NCI-H510A treated with DMSO at 0.1 percent for 48 hours (cell line): ENCODE measurements around the gene CDC42BPG.

Experiments
- DNase-seq: peaks from one replicate; lab custom pipeline; 2025; lab: John Stamatoyannopoulos, UW

CDC42BPG gene

DNA sequence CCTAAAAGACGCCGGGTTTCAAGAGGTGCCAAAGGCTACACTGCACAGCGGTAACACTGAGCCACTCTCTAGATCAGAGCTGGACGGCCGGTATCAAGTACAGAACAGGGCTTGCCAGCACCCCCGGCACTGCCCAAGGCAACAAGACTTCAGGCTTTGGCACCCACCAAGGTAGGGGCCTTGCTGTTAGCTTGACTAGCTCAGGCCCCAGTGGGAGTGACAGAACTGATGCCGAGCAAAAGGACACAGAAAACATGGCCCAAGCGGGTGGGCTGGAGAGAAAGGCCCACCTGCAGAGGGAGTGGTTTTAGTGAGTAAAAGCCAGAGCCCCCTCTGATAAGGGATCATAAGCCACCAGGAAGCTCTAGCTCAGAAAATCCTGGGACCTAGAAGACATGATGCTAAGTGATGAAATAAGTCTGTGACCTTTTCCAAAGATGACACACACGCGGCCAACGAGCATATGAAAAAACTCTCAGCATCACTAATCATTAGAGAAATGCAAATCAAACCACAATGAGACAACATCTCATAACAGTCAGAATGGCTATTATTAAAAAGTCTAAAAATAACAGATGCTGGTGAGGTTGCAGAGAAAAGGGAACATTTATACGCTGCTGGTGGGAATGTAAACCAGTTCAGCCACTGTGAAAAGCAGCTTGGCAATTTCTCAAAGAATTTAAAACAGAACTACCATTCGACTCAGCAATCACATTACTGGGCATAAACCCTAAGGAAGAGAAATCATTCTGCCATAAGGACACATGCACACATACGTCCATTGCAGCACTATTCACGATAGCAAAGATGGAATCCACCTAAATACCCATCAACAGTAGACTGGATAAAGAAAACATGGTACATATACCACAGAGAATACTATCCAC is 21.1 kb upstream of the CDC42BPG start:
- DNase-seq, result no peak

DNA sequence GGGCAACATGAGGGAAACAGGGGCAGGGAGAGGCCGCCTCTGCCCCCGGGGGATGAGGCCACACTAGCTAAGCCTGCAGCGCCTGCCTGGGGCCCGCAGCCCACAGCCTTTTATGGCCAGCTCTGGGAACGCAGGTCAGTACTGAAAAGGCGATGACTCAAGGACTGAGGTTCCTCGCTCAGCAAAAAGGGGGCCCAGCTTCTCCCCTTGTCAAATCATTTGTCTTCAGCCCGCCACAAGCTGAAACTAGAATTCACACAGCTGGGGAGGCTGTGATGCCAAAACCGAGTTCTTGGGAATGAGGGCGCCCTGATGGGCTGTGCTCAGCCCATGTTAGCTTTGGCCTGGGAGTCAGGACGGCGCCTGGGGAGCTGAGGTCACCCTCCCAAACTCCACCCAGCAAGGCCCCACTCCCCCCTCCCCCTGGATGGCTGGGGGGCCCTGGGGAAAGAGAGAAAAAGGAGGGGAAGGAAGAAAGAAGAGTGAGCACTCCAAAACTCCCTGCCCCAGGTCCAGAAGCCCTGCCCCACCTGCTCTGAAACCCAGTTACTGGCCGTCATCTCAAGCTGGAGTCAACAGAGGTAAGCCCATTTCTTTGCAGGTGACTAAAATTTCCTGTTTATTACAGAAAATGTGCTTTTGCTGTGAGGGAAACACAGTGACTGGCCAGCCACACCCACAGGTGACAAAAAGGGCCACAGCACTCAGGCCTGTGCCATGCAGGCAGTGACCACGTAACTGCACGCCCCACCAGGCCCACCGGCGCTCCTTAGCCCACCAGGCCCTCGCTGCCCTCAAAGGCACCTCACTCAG is 20.2 kb upstream of the CDC42BPG start:
- no peak for DNase-seq

DNA sequence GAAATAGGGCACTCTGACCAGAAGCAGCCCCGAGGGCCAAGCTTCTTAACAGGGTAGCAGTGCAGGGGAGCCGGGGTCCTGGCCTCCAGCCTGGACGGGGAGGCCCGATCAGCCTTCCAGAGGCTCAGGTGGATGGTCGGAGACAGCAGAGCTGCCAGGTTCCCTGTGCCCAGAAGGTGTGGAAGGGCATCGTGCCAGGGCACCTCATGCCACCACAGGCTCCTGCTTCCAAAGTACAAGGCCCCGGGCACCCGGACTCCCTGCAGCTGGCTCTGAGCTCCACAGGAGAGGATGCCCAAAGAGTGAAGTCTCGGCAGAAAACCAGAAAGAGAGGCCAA is 19.7 kb upstream of the CDC42BPG start:
- no peak for DNase-seq

DNA sequence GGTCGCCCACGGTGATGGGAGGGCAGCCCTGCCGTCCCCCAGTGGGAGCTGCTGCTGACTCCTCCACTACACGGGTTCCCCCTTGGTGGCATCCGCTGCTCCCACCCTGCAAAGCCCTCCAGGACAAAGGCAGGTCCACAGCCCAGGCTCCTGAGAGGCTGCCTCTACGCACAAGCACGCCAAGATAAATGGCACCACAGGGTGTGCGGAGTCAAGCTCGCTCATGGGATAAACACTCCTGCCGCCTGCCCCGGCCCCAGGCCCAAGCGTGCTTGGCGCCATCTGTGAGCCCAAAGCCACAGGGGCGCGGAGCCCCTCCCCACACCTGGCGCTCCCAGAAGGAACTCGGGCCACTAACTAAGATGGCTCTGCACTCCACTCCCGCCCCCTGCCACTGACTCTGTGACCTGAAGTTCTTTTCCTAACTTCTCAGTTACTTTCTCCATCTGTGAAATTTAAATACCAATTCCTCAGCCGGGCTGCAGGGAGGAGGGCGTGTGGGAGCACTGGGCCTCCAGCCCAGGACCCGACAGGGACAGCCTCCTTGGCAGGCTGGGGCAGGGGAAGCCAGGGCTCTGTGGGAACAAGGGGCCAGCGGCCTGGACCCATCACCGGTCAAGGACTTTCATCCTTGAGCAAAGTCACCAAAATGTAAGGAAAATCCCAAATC is 19.1 kb upstream of the CDC42BPG start:
- no peak for DNase-seq

DNA sequence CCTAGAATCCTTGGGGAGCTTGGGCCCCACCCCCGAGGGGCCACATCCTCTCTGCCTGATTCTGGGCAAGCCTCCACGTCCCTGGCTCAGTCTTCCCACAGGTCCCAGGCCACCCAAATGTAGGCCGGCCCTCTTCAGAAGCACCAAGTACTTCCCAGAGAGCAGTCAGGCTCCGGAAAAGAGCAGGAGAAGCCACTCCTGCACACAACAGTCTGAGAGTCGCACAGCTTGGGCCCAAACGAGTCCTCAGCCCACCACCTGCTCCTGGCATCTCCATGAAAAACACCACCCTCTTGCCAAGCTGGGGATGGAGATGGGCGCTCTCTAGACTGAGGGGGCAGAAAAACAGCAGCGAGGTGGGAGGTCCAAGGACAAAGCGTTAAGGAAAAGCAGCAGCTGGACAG is 18.5 kb upstream of the CDC42BPG start:
- no peak for DNase-seq

DNA sequence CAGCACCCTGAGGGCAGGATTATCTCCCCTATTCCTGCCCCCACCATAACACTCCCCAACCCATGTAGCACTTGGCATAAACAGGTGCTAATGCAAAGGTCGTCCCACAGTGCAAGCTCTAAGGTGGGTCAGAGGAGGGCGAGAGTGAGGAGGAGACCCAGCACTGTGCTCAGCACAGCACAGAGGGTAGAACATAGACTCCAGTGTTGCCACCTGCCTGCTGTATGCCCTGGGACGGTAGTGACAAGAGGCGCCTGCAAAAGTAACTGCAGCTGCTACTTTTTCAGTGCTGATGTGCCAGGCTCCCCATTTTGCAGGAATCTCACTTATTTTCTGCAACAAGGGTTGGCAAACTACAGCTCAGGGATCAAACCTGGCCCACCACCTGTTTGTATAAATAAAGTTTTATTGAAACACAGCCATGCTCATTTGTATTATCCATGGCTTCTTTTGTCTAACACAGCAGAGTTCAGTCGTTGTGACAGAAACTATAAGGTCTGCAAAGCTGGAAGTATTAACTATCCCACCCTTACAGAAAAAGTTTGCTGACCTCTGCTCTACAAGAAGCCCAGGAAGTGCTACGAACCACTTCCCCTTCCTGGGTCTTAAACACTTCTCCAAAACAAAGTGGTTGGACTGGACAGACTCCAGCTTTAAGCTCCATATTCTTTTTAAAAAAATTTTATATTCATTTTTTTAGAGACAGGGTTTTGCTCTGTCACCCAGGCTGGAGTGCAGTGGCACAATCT is 16.9 kb upstream of the CDC42BPG start:
- no peak for DNase-seq

DNA sequence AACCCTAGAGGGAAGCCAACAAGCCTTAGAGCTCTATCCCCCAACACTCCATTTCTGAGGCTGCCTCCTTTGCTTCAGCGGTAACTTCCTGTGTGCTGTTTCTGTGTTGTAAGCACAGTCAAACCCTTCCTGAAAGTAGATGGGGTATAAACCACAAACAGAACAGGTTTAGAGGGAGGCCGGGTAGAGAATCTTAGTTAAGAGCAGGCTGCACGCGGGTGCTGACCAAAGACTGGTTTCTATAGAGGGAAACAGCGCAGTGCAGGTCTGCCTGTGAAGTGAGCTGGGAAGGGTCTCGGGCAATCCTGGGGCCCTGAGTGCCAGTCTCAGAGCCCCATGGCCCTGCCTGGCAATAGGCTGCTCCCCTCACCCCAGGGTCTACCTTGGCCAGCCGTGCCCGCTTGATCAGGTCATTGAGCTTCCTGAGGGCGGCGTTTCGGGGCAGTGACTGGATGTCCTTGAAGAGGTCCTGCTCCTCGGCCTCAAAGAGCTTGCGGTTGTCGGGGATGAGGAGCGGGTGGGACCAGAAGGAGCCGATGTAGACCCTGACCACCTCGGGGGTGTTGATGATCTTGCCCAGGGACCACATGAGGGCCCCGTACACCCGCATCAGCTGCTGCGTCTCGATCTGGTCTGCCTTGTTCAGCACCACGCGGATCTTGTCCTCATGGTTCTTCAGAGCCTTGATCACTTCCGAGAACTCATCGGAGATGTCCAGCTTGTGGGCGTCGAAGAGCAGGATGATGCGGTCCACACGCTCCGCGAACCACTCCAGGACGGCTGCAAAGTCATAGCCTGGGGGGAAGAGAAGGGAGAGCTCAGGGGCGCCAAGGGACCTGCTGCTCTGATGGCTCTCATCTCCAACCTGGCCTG is 15.3 kb upstream of the CDC42BPG start:
- DNase-seq, result no peak

DNA sequence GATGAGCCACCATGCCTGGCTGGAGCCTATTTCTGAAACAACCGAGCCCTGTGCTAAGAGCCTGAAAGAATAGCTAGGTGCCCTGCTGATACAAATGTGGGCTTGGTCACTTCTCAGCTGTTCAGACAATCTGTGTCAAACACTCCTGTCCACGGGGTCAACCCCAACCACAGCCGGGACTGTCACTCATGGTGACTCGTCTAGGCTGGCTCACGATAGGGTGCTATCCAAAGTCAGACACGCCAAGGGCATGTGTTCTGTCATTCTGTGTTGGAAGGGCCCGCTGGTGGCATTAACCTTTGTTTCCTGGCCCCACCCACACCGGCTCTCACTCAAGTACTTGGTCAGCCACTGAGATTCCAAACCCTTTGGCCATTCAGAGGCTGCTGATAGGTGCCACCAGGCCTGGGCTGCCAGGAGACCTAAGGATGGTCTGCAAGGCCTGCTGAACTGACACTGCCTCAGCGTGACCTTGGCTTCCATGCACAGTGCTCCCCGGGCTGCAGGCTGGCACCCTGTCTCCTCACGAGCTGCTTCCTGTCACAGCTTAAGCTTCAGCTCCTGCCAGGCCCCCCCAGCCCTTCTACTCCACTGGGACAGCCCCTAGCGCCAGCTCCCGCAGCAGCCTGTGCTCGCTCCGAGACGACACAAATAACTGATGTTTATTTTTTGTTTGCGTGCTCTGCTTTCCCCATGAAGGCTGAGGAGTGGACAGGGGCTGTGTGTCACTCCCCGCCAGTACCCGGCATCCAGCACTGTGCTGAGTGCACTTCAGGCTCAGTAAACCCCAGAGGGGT is 14.2 kb upstream of the CDC42BPG start:
- no peak for DNase-seq

DNA sequence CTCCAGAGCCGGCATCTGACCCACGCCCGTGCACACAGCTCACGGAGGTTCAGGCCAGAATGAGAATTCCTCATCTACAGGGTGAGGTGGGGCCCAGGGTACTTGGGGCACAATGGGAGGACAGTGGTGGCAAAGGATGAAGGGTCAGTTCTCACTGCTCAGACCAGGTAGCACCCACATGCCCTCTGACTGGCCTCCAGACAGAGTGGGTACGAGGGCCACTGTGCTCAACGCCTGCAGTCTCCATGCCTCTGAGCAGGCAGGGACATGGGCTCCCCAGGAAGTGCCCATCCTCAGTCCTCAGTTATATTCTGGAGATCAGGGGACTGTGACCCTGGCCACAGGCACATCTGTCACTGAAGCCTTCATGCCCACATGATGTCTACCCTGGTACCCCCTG is 13.0 kb upstream of the CDC42BPG start:
- no peak for DNase-seq

DNA sequence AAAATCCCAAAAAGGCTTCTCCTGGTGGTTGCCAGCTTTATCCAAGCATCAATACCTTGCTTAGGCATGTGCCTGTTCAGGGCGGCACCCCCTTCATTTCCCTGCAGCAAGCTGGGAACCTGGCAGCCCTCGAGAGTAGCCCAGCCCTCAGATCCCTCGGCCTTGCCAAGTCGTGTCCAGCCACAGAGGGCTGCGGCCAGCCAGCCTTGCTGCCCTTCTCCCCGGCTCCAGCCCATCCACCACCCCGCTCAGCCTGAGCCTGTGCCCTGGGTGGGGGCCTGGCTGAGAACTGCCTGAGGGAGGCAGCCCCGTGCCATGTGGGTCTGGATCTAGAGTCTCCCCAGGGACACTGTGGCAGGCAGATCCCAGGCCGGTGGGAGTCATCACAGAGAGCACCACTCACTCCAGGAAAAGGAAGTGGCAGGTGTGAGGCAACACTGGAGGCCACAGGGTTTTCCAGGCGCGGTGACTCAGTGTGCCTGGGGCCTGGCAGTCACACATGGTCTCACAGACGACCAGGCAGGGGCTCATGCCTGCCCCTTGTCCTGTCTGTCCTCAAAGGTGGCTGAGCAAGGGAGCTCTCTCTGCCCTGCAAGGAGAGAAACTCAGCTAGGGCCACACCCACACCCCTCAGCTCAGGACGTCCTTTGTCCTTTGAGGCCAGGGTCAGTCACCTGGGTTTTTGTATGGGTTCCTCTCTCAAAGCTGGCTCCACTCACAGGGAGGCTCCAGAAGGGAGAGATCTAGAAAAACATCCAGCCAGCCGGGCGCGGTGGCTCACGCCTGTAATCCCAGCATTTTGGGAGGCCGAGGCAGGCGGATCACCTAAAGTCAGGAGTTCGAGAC is 12.2 kb upstream of the CDC42BPG start:
- DNase-seq, result no peak

DNA sequence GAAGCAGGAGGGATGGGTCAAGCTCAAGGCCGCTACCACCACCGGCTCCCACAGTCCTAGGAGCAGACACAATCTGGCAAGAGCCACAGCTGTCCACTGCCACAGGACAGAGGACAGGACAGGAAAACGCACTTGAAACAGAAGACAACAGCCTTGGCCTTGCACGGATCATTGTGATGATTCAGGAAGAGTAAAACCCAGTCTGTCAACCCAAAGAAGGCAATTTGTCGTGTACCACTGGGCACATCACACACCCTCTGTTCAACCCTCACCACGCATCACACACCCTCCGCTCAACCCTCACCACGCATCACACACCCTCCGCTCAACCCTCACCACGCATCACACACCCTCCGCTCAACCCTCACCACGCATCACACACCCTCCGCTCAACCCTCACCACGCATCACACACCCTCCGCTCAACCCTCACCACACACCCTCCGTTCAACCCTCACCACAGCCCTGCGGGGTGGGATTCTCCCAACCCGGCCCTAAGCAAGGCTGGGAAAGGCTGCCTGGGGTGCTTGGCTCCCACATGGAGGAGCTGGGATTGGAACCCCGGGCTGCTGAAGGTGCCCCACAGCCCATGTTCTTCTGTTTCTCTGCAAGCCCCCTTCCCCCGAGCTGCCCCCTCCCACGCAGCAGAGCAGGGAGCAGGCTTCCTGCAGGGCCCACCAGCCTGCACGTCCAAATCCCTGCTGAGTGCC is 11.3 kb upstream of the CDC42BPG start:
- DNase-seq, result no peak

DNA sequence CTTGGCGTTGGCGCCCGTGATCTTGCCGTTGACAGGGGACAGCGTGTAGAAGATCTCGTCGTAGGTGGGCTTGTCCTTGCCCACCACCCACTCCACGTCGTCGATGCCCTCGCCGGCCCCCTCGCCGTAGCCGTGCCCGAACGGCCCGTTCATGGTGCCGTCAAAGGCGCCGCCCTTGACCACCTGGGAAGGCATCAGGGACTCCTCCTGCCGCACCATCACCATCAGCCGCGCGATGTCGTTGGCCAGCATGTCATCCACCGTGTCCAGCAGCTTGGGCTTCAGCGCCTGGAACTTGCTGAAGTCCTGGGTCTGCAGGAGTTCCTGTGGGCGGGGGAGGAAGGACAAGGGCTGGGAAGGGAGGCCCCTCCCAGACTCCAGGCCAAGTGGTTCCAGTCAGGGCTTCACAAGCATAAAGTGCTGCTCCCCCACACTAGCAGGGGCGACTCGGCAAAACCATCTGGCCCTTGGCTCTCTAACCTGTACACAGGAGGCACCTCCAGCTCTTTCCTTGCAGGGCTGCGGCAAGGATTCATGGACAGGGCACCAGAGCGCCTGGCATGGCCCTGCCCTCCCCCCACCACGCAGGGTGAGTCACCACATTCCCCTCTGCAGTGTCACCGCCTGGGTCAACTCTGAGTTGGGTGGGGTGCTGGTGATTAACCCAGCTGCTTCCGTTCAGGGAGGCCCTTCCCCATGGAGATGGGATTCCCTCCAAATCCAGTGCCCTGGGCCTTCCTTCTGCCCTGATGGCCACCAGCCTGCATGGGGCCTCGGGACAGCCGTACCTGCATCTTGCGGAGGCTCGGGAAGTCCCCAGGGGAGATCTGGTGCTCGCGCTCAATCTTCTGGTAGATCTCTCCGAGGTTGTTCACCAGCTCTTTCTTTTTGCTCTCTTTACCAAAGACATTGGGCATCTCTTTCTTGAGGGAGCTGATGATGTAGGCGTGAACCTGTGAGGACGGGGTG is 10.4 kb upstream of the CDC42BPG start:
- DNase-seq, result no peak

DNA sequence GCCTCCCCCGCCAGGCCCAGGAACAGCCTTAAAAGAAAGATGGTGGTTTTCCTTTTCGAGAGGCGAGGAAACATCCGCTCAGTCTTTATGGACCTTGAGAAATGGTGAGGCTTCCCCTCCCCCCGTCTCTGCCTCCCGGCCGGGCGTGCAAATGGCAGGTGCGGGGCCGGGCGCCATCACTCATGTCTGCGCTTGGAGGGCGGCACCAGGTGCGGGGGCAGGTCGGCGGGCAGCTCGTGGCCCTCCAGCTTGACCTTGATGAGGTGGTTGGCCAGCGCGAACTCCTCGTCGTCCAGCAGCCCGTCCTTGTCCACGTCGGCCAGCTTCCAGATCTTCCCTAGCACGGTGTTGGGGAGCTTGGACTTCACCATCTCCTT is 9.7 kb upstream of the CDC42BPG start:
- DNase-seq, result no peak

DNA sequence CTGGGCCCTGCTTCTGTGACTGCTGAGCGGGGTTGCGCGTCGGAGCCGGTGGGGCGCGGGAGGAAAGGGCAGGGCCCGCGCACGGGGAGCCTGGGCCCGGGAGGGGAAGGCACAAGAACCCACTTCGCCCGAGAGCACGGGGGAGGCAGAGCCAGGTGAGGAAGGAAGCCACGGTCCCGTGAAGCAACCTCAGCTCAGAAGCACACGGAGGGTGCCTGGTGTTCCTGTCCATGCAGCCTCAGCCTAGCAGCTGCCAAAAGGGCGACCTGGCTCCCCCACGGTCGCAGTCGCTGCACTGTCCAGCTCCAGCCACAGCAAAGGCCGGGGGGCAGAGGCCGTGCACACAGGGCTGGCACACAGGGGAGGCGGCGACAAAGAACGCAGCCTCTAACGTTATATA is 9.3 kb upstream of the CDC42BPG start:
- DNase-seq, result no peak

DNA sequence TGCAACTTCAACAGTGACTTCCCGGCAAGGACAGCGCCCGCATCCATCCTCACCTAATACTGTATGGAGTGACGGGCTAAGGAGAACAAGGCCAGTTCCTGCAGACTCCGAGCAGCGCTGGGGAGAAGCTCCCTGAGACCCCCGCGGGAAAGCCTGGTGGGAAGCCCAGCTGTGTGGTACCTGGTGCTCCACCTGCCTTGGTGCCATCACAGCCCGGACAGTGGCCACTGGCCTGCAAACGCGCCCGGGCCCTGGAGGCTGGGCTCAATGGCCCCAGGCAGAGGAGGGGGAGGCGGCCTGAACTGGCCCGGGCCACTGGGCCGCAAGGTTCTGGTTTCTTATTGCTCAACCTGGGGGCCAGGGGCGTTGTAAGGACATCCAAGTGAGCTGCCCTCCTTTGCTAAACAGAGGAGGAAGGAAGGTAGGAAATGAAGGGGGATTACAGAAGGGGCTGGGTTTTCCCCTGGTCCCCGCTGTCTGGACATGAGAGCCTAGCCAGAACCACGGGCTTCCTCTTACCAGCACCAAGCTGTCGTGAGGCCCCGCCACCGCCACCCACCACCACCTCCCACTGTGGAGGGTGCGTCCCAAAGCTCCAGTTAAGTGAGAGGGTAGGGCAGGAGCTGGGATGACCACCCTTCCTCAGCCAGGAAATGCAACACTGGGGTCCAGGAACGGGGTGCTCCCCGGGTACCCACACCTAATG is 8.5 kb upstream of the CDC42BPG start:
- no peak for DNase-seq

DNA sequence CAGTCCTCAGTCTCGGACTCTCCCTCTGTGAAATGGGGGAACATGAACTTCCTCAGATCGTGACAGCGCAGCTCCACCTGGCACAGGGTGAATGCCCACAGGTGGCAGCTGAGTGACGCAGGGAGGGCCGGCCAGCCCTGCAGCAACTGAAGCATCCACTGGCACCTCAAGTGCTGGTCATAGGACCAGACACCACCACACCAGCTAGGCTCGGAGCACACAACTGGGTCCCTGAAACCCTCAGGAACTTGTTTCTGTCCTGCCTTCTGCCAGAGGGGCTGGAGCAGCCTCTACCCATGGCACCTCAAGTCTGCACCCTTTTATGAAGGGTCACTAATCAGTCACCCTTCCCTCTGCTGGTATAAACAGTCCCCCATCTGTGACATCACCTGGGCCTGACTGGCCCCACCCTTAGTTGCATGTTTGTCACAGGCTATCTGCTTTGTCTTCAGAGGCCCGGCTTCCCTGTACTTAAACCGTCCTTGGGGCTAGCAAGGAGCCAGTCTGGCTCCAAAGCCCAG is 7.4 kb upstream of the CDC42BPG start:
- DNase-seq, result no peak
